GM18498 (cell line): ENCODE results near the gene DPM1.

ENCODE experiments used
- ATAC-seq: cut with Tn5 transposase; IDR thresholded peaks from one replicate; pipeline ENCODE4 v1.9.1; 2021; ENCODE audit warnings: mild to moderate bottlenecking, moderate library complexity; ENCODE audit not compliant: unreplicated experiment

DPM1 gene

GRCh38 chr20:50930976-50931305 is 27.4 kb downstream of the DPM1 start:
- ATAC-seq, result peak; percentile 31

- ATAC-seq, result peak; percentile 19
Measured at GRCh38 chr20:50930139-50930975, 28.0 kb downstream of the DPM1 start.

DNA sequence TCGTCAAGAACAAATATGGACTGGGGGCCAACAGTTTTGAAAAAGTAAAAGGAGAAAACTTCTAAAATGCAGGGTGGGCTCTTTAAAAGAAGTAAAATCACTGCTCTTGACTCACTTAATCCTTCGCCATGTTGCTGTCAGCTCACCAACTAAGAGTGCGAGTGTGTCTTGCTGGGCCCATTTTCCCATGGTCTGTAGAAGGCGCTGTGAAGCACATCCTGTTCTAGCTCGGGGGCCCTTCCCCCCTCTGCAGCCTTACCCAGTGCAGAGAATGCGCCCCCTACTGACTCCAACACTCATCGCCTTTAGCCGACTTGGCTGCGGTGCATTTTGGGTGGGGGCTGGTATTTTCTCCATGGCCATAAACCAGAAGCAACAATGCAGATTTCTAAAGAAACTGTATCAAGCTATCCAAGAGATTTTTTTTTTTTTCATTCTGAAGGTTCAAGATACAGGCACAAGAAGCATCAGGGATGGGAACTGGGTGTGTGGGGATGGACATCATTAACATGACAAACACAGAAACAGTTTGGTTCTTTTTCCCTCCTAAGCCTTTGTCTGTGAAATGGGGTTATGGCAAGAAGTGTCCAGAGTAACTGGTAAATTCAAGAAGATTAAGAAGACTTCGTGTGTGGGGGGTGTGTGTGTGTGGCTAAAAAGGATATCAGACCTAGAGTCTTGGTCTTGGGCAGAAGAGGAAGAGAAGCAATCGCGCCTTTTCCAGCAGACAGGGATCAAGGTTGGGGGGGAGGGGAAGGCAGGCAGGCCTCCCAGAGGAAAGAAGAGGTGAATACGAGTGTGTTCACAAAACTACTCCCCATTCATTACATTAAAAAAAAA is 28.8 kb downstream of the DPM1 start:
- ATAC-seq, result peak; percentile 60

DNA sequence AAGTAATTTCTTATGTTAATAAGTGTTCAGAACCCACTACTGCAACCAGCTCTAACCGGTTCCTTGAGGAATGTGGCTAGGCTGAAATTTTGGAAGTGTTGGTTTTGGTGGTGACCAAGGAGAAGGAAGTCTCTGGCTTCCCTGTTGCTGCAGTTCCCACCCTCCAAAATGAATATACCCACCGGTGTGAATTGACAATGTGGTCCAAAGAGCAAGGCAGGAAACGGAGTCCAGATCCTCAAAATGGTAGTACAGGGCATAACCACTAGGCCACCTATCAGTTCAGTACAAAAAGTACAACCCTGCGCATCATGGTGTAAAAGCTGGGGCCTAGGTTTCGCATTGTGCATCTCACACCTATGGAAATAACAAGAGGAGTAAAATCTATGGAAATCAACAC is 29.9 kb downstream of the DPM1 start:
- no peak for ATAC-seq

- no peak for ATAC-seq
Measured at GRCh38 chr20:50926530-50926929, 31.8 kb downstream of the DPM1 start.

DNA sequence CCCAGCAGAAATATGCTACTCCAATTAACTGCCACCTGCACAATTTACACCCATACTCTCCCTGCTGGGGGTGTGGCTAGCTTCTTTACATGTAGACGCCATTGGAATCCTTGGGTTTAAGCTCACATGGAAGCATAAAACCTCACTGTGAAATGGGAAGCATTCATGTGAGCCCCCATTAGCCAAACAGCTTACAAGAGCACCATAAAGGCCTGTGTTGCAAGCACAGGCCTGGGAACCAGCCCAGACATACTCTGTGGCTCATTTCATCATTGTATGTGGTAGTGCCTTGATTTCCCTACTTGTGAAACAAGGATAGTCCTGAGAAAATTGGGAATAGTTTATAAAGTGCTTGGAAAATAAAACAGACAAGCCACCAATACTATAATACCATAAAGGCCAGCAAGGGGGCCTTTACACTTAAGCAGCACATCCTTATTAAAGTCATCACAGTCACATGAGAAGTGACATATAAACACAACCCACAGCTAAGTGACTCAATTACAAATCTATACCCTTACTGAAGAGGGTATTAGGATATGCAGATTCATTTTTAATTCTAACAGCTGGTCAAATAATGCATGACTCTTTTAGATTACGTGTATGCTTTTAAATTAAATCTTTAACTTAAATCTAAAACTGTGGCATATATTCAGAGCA is 33.9 kb downstream of the DPM1 start:
- no peak for ATAC-seq

DNA sequence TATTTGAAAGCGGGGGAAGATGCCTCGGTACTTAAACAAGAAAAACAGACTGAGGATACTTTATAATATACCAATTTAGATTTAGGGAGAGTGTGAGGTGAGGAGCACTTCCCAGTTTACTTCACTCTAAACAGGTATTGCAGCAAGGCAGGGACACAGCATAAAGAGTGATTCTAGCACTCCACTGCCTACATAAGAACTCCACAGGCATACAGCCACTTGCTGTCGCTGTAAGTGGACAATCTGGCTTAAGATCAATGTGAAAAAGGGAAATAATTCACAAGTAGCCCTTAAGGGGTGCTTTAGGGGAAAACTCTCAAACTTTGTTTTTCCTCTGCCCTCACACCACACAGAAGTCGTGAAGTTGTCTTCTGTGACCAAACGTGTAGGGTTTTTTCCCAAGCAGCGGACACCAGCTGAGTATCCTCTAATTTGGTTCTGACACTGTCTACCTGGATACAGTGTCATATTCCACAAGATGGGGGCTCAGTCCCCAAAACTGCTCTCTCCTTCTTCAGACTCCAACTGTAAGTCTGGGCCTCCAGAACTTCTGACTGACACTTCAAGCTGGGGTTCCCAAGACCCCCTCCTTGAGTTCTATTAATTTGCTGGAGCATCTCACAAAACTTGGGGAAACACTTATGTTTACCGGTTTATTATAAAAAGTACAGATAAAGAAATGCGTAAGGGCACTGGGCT is 36.4 kb downstream of the DPM1 start:
- ATAC-seq, result no peak

DNA sequence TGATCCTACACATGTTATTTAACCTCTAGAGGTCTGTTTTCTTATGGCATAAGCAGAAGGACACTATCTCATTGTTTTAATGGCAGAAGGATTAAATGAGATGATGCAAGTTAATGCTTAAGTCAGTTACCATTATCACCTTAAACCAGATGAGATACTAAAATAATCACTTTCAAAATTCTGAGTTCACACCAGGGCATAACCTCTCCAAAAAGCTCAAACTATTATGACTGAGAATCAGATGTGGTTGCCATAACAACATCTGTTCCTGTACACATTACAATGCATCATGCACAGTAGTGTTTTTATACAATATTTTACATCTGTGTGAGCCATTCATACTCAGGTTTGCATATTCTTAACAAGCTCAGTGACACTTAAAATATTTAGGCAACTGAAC is 37.3 kb downstream of the DPM1 start:
- no peak for ATAC-seq

GRCh38 chr20:50919567-50919966 is 38.8 kb downstream of the DPM1 start:
- ATAC-seq, result no peak

- no peak for ATAC-seq
Measured at GRCh38 chr20:50918403-50918802, 39.9 kb downstream of the DPM1 start.

GRCh38 chr20:50916934-50917333 is 41.4 kb downstream of the DPM1 start:
- no peak for ATAC-seq

- no peak for ATAC-seq
Measured at GRCh38 chr20:50916257-50916656, 42.1 kb downstream of the DPM1 start.

DNA sequence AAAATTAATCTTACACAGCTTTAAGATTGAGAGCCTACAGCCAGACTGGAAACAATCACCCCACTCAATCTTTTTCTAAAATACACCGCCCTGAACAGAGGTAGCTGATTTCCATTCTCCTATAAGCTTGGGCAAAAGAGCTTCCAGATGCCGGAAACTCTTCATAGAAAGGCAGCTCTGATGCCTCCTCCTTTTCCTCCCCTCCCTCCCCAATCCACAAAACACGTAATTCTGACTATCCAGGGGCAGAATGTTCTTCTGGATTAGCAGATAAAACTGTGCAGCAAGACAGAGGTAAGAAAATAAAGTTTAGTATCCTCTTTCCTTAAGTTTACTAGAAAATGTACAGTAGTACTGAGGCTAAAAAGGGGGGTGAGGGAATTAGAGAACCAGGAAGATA is 42.9 kb downstream of the DPM1 start:
- ATAC-seq, result no peak

DNA sequence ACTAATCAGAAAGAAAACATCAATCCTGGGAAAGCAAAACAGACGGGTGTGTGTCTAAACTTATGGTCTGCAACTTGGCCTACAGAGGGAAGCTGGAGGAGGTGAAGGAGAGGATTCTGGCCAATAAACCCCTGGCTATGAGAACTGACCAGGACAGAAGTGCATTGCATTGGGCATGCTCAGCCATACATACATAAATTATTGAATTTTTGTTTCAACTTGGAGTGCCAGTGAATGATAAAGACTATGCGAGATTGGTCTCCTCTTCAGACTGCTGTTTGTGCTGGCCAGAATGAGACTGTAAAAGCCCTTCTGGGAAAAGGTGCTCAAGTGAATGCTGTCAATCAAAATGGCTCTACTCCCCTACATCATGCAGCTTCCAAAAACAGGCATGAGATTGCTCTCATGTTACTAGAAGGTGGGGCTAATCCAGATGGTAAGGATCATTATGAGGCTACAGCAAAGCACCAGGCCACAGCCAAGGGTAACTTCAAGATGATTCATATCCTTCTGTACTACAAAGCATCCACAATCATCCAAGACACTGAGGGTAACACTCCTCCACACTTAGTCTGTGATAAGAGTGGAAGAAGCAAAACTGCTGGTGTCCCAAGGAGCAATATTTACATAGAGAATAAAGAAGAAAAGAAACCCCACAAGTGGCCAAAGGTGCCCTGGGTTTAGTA is 44.5 kb downstream of the DPM1 start:
- no peak for ATAC-seq

DNA sequence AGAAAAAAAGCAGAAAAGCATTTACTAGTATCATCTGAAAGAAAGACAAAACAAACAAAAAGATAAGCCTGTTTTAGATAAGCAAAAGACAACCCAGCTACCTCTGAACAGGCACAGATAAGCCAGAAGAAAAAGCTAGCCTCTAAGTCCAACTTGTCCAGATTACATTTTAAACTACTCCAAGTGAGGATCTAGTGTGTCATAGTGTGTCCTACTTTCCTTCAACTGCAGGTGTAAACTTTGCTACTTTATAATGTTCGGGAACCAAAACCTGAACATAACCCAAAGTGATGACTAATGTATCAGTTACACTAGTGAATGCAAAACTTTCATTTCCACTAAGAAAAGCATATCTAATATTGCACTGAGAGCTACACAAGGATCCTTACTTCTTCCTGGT is 46.6 kb downstream of the DPM1 start:
- ATAC-seq, result peak; percentile 63

DNA sequence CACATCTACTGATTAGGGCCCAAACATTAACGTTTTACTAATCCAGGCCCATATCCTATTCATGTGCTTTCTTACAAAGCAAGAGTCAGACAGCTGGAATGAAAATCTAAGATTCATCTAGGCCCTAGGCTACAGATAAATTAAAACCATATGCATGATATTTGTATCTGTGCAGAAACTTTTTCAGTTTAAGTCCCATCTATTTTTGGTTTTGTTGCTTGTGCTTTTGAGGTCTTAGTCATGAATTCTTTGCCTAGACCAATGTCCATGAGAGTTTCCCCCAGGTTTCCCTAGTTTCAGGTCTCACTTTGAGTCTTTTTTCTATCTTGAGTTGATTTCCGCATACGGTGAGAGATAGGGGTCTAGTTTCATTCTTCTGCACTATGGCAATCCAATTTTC is 47.3 kb downstream of the DPM1 start:
- peak; percentile 20 for ATAC-seq

- ATAC-seq, result no peak
Measured at GRCh38 chr20:50909413-50909812, 48.9 kb downstream of the DPM1 start.

DNA sequence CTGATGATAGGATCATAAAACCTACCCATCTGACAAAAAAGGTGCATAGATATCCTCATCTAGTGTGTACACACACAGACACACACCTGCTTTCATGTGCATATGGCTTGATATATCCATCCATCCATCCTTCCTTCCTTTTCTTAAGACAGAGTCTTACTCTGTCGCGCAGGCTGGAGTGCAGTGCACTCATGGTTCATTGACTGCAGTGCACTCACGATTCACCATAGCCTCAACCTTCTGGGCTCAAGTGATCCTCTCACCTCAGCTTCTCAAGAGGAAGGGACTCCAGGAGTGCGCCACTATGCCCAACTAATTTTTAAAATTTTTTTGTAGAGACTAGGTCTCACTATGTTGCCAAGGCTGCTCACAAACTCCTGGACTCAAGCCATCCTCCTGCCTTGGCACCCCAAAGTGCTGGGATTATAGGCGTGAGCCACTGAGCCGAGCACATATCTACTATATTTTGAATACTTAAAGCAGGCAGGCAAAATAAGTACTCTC is 54.2 kb downstream of the DPM1 start:
- no peak for ATAC-seq

DNA sequence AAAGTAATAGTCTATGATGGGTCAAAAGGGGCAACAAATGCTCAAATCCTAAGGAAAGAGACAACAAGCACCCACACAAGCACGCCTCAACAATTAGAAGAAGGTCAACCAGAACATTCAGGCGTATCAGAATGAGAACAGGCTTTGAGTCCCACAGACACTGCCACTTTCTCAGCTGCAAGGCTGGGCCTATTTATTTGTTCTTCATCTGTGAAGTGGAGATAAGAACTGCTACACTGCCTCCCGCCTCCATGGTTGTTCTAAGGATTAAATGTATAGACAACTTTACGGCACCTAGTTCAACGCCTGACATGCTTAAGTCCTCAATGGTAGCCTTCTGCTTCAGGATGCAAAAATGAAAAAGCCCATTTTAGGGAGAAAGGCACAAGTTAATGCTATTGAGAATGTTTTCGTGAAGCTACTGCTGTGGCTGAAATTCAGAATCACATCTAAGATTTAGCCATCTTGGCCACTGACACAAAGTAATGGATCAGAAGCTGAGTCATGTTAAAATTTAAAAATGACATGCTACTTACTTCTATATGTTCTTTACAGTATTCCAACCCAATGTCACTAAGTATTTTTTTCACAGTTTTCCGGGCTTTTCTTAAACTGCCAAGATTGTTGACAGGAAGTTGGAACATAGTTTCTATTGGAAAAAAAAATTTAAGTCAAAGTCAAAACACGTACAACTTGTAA is 54.8 kb downstream of the DPM1 start:
- no peak for ATAC-seq

DNA sequence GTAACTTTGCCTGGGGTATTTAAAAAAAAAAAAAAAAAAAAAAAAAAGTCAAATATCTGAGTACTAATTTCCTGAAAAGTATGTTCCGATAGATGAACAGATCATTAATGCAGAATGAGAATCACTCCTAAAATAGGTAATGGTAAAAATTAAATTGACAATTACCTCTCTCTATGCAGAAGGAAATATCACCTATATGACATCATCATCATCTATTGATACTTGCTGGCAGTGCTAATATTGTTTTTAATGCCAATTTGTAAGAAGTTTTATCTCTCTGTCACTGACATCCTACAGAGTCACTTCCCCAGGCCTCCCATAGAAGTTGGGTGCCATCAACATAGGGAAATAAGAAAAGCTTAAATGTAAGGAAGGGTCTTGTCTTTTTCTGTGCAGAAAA is 57.0 kb downstream of the DPM1 start:
- no peak for ATAC-seq
